Urinary bladder (tissue), 4 donors: ENCODE results near the gene SLC39A13. TPM values are rescaled to one million over a fixed set of nuclear protein-coding genes. Genes with fewer than 3 reads are reported as not detected.

Experiments
- DNase-seq: peaks from one replicate; pipeline ENCODE4 v3.0.0-alpha.2; 2015; ENCODE audit errors: extremely low spot score
- H3K27ac ChIP-seq: one replicate; pipeline ENCODE4 v1.5.1; 2013; ENCODE audit warnings: low read depth, mild to moderate bottlenecking, moderate library complexity
- H3K36me3 ChIP-seq: one replicate; pipeline ENCODE4 v1.6.1; 2013; ENCODE audit warnings: mild to moderate bottlenecking, moderate library complexity; ENCODE audit not compliant: insufficient read depth
- H3K4me1 ChIP-seq: one replicate; pipeline ENCODE4 v1.6.1; 2013; ENCODE audit warnings: mild to moderate bottlenecking, moderate library complexity; ENCODE audit not compliant: insufficient read depth
- H3K4me3 ChIP-seq: one replicate; pipeline ENCODE4 v1.5.1; 2013; ENCODE audit warnings: low read depth, low read length
- WGBS: extraction: QIAGEN DNeasy Blood & Tissue Kit; methylation state at CpG from one replicate; pipeline ENCODE4 v1.1.7; 2013; 5-methylcytosine and 5-hydroxymethylcytosine counted together
- polyA plus RNA-seq: library from polyadenylated mRNA; stranded (reverse); fragments of 200-250 nt; gene quantifications from one replicate; pipeline ENCODE4 v1.2.3, GENCODE V29; 2013
- total RNA-seq: library from RNA; depleted of rRNA; stranded (reverse); fragments of >200 nt; gene quantifications from one replicate; pipeline ENCODE4 v1.2.3, GENCODE V29; 2014
- donor health status: healthy with polysubstance abuse.
- donor health status: healthy.

Gene SLC39A13
- total and polyA plus RNA-seq, 2 donors = 30.3 to 73.9 TPM

- Histone ChIP-seq H3K36me3 (no peaks in the 10 kb centered on the region), H3K27ac (no peak overlapping the region), H3K4me3 (no peak overlapping the region), H3K4me1 (peaks cover 3% of the 10 kb centered on the region)
- no peak for DNase-seq
- 78% methylated on average over 4 of the region's 4 CpGs for WGBS
These were observed 5.3 kb upstream of the SLC39A13 start for GRCh38 chr11:47403135-47403534.

GRCh38 chr11:47403571-47403970, 4.8 kb upstream of the SLC39A13 start:
- H3K27ac ChIP-seq = no peak overlapping the region
- WGBS = 76% methylated on average over 3 of the region's 3 CpGs
- no peaks in the 10 kb centered on the region for H3K36me3 ChIP-seq
- H3K4me3 ChIP-seq = no peak overlapping the region
- no peak for DNase-seq
- H3K4me1 ChIP-seq = peaks cover 3% of the 10 kb centered on the region

- 55% methylated on average over 12 of the region's 12 CpGs for WGBS
- no peak for DNase-seq
- H3K4me3 ChIP-seq = peak overlapping the region; percentile 69
These were observed 1.3 kb upstream of the SLC39A13 start for GRCh38 chr11:47406896-47407745.

DNA sequence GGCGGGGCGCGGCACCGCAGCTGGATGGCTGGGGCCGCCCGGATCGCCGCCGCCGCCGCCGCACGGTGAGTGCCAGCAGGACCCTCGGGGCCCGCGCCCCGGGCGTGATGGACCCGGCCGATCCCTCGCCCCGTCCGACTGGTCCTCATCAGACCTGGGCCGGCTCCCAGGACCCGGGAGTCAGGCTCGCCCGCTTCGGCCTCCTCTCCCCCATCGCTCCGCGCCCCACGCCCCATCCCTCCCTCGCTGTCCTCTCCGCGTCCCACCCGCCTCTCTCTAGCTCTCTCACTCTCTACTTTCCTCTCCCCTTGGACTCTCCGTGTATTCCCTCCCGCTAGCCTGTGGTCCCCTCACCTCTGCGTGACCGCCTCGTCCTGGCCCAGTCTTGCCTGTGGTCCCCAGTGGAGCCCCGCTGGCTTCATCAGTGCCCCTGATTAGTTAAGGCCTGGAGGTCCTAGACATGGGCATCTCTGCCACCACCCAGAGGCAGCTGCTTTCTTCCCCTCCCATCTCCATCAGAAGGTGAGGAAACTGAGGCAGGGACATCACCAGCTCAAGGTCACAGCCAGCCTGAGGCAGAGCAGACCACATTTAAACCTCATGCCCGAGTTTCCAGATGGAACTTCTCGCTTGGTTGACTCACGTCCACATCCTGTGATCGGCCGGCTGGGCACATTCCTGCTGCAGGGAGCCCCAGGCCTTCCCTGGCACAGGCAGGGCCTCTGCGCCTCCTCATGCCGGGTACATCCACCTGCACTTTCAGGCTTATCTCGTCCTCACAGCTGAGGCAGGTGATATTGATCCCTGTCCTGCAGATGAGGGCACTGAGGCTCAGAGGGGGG, 429 bp downstream of the SLC39A13 start:
- WGBS = 3% methylated on average over 49 of the region's 50 CpGs
- Histone ChIP-seq H3K36me3 (no peaks in the 10 kb centered on the region), H3K4me1 (peaks cover 3% of the 10 kb centered on the region), H3K27ac (peak overlapping the region; percentile 76), H3K4me3 (peak overlapping the region; percentile 69)
- DNase-seq = peak; percentile 26

More at GRCh38 chr11:47406896-47407745, 1.3 kb upstream of the SLC39A13 start:
- H3K4me1 ChIP-seq = peaks cover 3% of the 10 kb centered on the region
- H3K27ac ChIP-seq = peak overlapping the region; percentile 93
- H3K36me3 ChIP-seq = no peaks in the 10 kb centered on the region

DNA sequence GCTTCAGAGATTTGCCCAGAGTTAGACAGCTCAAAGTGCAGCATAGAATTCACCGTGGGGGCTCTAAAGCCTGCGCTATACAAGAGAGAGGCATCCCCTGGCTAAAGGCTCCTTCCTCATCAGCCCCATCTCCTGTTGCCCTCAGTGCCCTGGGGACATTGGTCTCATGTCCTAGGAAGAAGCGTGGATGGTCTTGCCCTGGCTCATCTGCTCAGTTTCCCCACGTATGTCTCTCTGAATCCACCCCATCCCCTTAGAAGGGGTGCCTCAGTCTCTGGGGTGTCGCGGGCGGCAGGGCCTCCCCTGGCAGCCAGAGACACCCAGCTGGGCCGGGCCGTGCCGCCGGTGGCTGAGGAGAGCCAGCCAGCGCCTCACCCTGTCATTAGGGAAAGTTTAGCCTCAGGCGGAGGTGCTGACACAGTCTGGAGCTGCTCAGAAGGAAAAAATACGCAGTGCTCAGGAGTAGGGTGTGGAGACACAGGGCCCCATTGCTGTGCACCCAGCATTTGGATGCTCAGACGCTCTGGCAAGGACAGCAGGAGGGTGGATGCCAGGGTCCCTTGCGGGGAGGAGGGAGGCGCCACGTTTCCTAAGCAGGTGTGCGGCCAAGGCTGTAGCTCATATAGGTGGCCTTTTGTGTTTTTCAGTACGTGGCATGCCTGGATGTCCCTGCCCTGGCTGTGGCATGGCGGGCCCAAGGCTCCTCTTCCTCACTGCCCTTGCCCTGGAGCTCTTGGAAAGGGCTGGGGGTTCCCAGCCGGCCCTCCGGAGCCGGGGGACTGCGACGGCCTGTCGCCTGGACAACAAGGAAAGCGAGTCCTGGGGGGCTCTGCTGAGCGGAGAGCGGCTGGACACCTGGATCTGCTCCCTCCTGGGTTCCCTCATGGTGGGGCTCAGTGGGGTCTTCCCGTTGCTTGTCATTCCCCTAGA, 1.3 kb downstream of the SLC39A13 start:
- peaks cover 3% of the 10 kb centered on the region for H3K4me1 ChIP-seq
- H3K36me3 ChIP-seq = no peaks in the 10 kb centered on the region
- no peak for DNase-seq
- H3K27ac ChIP-seq = peak overlapping the region; percentile 76
- 64% methylated on average over 31 of the region's 31 CpGs for WGBS
- H3K4me3 ChIP-seq = peak overlapping the region; percentile 69

GRCh38 chr11:47410370-47411264, 2.2 kb downstream of the SLC39A13 start:
- H3K4me3 ChIP-seq = no peak overlapping the region
- 79% methylated on average over 12 of the region's 12 CpGs for WGBS
- no peak for DNase-seq
- H3K36me3 ChIP-seq = no peaks in the 10 kb centered on the region
- no peak overlapping the region for H3K27ac ChIP-seq
- peaks cover 5% of the 10 kb centered on the region for H3K4me1 ChIP-seq

- no peak overlapping the region for H3K4me3 ChIP-seq
- peaks cover 6% of the 10 kb centered on the region for H3K4me1 ChIP-seq
- WGBS = 81% methylated on average over 12 of the region's 12 CpGs
- H3K27ac ChIP-seq = no peak overlapping the region
- no peaks in the 10 kb centered on the region for H3K36me3 ChIP-seq
- DNase-seq = no peak
These were observed 3.7 kb downstream of the SLC39A13 start for GRCh38 chr11:47411884-47412746.

DNA sequence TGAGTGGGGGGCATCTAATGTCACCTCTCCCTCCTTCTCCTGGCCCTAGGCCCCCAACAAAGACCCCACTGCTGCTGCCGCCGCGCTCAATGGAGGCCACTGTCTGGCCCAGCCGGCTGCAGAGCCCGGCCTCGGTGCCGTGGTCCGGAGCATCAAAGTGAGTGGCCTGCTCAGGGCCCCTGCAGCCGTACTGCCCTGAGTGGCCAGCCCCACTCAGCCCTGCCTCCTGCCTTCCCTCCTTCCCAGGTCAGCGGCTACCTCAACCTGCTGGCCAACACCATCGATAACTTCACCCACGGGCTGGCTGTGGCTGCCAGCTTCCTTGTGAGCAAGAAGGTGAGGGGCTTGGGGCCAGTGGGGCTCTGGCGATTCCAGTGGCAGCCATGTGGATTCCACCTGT, 5.0 kb downstream of the SLC39A13 start:
- Histone ChIP-seq H3K4me1 (peaks cover 3% of the 10 kb centered on the region), H3K27ac (no peak overlapping the region), H3K4me3 (no peak overlapping the region), H3K36me3 (no peaks in the 10 kb centered on the region)
- no peak for DNase-seq
- WGBS = 81% methylated on average over 13 of the region's 13 CpGs

- no peak for DNase-seq
- Histone ChIP-seq H3K27ac (no peak overlapping the region), H3K4me1 (peaks cover 3% of the 10 kb centered on the region), H3K36me3 (no peaks in the 10 kb centered on the region), H3K4me3 (no peak overlapping the region)
- WGBS = 61% methylated on average over 16 of the region's 16 CpGs
These were observed 5.7 kb downstream of the SLC39A13 start for GRCh38 chr11:47413908-47414684.

DNA sequence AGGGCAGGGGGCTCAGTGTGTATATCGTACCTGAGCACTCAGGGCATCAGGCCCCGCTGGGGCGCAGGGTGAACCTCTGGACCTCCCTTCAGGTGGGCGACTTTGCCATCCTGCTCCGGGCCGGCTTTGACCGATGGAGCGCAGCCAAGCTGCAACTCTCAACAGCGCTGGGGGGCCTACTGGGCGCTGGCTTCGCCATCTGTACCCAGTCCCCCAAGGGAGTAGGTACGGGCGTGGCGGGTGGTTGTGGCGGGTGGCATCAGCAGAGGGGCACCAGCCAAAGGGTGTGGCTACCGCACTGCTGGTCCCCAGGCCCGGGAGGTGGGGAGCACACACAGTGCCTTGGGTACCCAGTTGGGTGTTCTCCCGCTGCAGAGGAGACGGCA, 6.3 kb downstream of the SLC39A13 start:
- Histone ChIP-seq H3K4me1 (peaks cover 3% of the 10 kb centered on the region), H3K4me3 (no peak overlapping the region), H3K27ac (no peak overlapping the region), H3K36me3 (no peaks in the 10 kb centered on the region)
- 89% methylated on average over 19 of the region's 19 CpGs for WGBS
- no peak for DNase-seq
